Measurements from ENCODE around the gene CBFA2T2. TPM values are rescaled to one million over a fixed set of nuclear protein-coding genes. Genes with fewer than 3 reads are reported as not detected.

The CBFA2T2 gene
- total and polyA plus RNA-seq, 10 of the 15 experiments (the other 5 are each of a cell fraction or from before 2014, with no cell fraction given), result 0.61 to 8.6 (median 5.5) TPM

- ATAC-seq (no peak), DNase-seq (ENCODE audit: low read depth, low spot score) (no peak), FAIRE-seq (no peak)
- 71% methylated on average over 13 of the region's 13 CpGs for whole genome bisulfite sequencing (ENCODE audit: insufficient coverage, insufficient replicate concordance, low lambda C conversion rate, missing lambda C conversion rate)
- Histone ChIP-seq H3K4me2 (ENCODE audit: control insufficient read depth, insufficient read depth) (peak overlapping the region; percentile 99), H3K9me3 (replicated peaks; ENCODE audit: control insufficient read depth, insufficient read depth, low read length) (no peaks in the 10 kb centered on the region), H3K79me2 (ENCODE audit: control insufficient read depth, insufficient read depth, low read length) (peaks cover 2% of the 10 kb centered on the region), H4K20me1 (ENCODE audit: control insufficient read depth, insufficient read depth) (peaks cover 4% of the 10 kb centered on the region; the same call in 1 of the 2 replicates), H3K4me3 (0 out of 2 replicates have a peak overlapping the region, but pooled peaks have one; percentile 49), H3K27me3 (replicated peaks in 1 of 2; ENCODE audit: control insufficient read depth in 2 of 2, insufficient read depth in 2 of 2, low read length in 1 of 2) (no peaks in the 10 kb centered on the region), H3K9ac (ENCODE audit: control insufficient read depth, insufficient read depth, low read length) (peak overlapping the region; percentile 36), H3K4me1 (ENCODE audit: control insufficient read depth, insufficient read depth, low read length) (peaks cover 29% of the 10 kb centered on the region), H2AFZ (ENCODE audit: control insufficient read depth, low read depth, low read length) (no peak overlapping the region), H3K27ac (ENCODE audit: control insufficient read depth, insufficient read depth) (no peak overlapping the region), H3K36me3 (ENCODE audit: control insufficient read depth in 2 of 2, insufficient read depth in 2 of 2, low read length in 1 of 2) (no peaks in the 10 kb centered on the region)
- POLR2A ChIA-PET, result interaction anchor here (0.7 to 2.7 kb wide), 8 partner anchors 11 to 272 kb away, joined by 3 to 10 read pairs (median 3); no protein-coding TSS in a partner anchor
- intact Hi-C loops (cut with micrococcal nuclease; ENCODE audit: unreplicated experiment), result loop anchor here (10.0 kb wide), 1 partner anchor 456 kb away; no protein-coding TSS in a partner anchor
- in situ Hi-C loops (cut with MboI), result no loop called here
- BruUV-seq (replicated peaks), result no TSS peak
- SMC1A ChIA-PET (ENCODE audit: uncharacterized antibody, unreplicated experiment), result interaction anchor here (0.6 to 4.0 kb wide), 17 partner anchors 11 to 267 kb away, joined by 3 to 20 read pairs (median 5); partner anchors contain the start of genes CBFA2T2, CDK5RAP1 and SNTA1
- TF ChIP-seq E2F4 (IDR thresholded peaks at IDR 0.05; ENCODE audit: low read depth, low read length) (no peak), ZBTB40 (IDR thresholded peaks at IDR 0.05; ENCODE audit: borderline replicate concordance) (no peak), RAD21 (IDR thresholded peaks at IDR 0.05; ENCODE audit: insufficient read depth, low read depth, low read length) (no peak), SPI1 (IDR thresholded peaks at IDR 0.05; ENCODE audit: borderline replicate concordance, insufficient read depth, low read depth, low read length) (no peak), LARP7 (IDR thresholded peaks at IDR 0.05) (no peak), PKNOX1 (IDR thresholded peaks at IDR 0.05) (no peak), NFIC (IDR thresholded peaks at IDR 0.05; ENCODE audit: low read depth, low read length) (no peak), MYC (IDR thresholded peaks at IDR 0.05; ENCODE audit: insufficient read depth, insufficient read length, insufficient replicate concordance, low read length, severe bottlenecking) (no peak), CEBPB (IDR thresholded peaks at IDR 0.05; ENCODE audit: borderline replicate concordance in 1 of 2, low read depth in 2 of 2, low read length in 2 of 2) (no peak)
- CTCF ChIA-PET, result interaction anchor here (0.6 to 4.1 kb wide), 27 partner anchors 12 to 1458 kb away, joined by 3 to 43 read pairs (median 4); partner anchors contain the start of genes CBFA2T2, CDK5RAP1 and E2F1
- RAD21 ChIA-PET (ENCODE audit: unreplicated experiment), result interaction anchor here (0.7 to 3.3 kb wide), 24 partner anchors 10 to 296 kb away, joined by 3 to 25 read pairs (median 4); partner anchors contain the start of genes CBFA2T2, CDK5RAP1, PXMP4 and SNTA1
These were observed 178.7 kb downstream of the CBFA2T2 start for GRCh38 chr20:33668466-33669155.
